Ecto neural progenitor cell (in vitro differentiated cells): ENCODE data around the gene SCAPER.

Source experiments
- DNase-seq: peaks from one replicate; pipeline ENCODE4 v3.0.0-alpha.2; 2018; ENCODE audit warnings: low spot score

Gene SCAPER

DNA sequence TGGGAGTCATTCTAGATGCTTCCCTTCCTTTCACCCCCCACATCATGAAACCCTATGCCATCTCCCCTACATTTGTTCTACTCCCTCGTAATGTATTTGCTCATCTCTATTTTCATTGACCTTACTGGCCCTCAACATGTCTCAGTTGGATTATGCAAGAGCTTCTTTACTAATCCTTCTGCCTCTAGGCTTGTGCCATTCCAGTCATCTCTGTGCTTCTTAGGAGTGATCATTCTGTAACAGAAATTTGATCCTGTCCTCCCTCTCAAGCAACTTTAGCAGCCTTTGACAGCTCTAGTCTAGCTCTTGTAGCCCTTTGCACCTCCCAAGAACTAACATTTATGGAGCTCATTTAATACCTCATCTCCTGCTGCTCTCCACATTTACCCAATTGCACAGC, 503.9 kb downstream of the SCAPER start:
- no peak for DNase-seq

DNA sequence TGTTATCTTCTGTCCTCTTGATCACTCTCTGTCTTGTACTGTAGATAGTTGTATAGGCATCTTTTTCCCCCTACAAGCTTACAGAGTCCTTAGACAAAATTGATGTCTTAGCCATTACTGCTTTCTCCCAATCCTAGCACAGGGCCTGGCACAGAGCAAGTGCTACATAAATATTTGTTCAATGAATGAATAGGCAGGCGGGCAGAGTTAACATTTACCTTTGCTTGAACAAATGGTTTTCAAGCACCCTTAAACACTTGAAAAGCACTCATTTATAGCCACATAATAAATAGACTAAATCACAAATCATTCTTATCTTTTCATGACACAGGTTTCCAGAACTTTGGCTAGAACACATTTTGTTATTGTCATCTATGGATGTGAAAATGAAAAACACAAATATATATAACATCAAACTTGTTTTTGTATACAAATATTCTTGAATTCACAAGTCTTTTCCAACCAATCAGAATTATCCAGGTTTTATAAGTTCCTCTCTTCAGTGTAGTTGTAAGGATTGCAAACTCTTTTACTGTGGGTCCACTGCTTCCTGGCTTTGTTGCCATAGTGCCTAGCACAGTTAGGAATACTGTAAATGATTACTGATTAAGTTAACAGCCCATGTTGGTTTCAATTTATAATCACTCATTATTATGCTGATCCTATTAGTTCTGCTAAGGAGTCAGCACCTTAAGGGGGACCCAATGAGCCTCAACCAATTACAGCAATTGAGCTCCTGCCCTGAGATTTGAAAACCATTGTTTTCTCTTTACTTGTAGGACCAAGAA, 506.6 kb downstream of the SCAPER start:
- DNase-seq, result no peak

DNA sequence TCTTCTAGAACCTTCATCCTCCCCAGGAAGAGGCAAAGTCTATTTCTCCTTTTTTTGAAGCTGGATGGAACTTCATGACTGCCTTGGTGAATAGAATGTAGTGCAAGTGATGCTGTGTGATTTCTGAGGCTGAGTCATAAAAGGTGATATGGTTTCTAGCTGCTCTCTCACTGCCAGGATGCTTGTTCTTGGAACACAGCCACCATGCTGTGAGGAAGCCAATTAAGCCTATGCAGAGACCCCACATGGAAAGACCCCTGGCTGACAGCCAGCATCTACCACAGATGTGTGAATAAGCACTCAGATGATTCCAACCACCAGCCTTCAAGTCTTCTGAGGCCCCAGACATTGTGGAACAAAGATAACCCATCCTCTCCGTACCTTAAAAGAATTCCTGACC, 511.5 kb downstream of the SCAPER start:
- no peak for DNase-seq

DNA sequence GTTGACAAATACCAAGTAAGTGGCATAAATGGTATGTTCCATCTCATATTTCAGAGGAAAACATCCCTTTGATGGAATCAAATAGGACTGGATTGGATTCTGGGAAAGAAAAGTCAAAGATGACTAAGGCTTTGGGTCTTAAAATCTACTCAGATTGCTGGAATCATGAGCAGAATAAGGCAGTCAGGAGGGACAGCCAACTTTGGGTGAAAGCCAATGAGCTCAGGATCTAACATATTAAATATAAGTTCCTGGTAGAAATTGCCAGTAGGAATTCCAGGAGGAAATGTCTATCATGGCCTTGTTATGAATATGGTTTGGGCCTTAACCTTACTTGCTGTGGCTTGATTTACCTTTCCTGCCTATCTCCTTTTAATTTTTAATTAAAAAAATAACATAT, 513.3 kb downstream of the SCAPER start:
- DNase-seq, result no peak

DNA sequence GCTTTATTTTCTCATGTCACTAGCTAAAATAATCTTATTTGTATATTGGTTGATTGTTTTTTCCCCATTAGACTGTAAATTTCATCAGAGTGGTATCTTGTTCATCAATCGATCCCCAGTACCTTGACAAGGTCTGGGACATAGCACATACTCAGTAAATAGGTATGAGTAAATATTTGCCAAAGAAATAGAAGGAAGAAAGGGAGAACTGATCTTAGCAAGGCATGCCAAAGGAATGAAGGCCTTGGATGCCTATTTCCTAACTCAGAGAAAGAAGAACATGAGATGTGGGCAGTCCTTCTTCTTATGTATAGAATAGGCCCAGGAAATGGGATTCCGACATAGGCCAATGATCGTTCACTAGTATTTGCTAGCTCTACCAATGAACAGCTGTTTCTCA, 513.8 kb downstream of the SCAPER start:
- no peak for DNase-seq

DNA sequence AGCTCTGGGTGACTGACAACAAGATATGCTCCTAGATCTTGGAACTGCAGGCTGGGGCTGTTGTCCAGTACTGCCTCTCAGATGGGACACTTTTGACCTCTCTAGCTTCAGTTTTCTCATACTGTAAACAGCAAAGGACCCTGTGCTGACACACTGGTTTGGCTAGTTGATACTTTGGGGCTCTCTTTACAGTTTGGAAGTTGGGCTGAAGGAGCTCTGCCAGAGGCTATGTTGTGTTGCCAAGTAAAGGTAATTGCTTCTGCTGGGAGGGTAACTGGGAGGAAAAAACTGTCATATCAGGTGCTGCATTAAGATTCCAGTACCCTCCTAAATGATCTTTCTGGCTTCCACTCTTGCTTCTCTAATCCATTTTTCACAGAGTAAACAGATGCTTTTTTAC, 514.6 kb downstream of the SCAPER start:
- no peak for DNase-seq

DNA sequence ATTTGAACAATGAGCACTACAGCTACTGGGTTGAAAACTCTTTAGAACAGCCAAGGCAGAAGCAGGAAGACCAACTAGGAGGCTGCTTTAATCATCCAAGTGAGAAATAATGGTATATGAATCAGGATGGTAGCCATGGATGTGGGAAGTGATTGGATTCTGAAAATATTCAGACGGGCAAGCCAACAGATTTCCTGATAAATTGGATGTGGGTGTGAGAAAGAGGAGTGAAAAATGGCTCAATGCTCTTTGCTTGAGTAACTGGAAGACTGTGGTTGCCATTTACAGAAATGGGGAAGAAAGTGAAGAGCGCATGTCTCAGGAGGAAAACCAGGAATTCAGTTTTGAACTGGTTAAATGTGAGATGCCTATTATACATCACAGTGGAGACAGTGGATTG, 518.2 kb downstream of the SCAPER start:
- no peak for DNase-seq

DNA sequence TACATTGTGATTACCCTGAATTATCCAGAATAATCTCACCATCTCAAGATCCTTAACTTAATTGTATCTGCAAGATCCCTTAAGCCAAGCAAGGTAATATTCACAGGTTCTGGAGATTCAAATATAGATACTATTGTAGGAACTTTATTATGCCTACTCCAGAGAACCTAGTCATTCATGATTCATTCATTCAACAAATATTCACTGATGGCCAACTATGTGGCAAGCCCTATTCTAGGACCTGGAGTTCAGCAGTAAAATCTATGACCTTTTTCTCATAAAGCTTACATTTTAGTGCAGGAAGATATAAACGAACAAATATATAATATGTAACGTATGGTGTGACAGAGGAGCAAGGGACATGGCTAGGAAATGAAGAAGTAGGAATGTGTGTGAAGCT, 519.0 kb downstream of the SCAPER start:
- no peak for DNase-seq

DNA sequence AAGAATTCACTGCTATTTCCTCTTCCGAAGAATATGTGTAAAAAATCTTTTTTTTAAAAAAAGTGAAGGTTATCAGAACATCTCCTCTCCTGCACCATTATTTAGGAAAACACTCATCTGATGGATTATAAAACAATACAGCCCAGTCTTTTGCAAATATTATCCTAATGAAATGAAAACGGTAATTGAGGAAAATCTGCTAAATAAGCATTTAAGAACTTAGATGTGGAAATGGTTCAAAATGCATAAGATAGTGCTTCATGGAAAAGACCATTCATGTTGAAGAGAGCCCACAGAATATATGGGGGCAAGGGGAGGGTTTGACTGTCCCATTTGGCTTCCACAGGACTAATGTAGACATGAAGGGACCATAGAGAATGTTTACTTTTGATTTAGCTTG, 520.7 kb downstream of the SCAPER start:
- DNase-seq, result no peak

DNA sequence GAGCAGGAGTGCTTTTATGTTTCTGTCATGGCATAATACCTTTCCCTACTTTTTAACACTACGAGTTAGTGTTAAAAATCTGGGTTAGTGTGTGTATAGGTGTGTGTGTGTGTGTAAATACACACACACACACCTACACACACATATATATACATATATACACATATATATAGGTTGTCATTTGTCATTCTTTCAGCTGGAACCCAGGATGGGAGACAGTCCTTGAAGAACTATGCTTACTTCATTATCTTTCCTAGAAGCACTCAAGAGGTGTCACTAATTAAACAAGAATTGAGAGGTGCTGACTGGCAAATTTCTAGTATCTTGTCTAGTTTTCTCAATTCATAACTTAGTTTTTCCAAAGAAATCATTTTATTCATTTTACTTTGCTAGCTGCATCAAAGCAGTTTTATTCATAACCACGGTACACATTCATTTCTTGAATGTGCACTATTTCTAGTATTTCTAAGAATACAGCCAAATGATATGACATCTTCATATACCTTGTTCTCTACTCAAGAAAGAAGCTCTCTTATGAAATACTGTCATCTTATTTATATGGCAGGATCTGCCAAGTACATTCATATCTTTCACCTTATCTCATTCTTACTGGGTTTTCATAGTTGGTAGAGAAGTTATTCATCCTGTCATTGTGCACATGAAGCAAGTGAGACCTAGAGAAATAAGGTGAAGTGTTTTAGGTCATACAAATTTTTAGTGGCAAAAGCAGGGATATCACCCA, 522.0 kb downstream of the SCAPER start:
- no peak for DNase-seq

DNA sequence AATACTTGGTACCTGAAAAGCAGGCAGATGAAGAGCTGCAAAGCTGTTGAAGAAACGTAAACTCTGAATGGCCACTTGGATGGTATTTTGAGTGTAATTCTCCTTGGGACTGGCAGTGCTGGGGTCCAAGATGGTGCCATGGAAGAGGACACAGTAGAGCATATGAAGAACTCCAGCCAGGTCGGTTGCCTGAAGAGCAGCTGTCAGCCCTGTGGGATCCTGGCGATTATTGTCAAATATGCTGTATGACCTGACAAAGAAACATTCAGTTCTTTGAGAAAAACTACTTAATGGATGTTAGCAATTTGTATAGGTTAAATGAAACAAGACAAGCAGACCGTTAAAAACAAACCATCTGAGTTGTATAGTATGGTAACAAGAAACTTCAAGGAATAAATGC, 523.8 kb downstream of the SCAPER start:
- DNase-seq, result no peak

DNA sequence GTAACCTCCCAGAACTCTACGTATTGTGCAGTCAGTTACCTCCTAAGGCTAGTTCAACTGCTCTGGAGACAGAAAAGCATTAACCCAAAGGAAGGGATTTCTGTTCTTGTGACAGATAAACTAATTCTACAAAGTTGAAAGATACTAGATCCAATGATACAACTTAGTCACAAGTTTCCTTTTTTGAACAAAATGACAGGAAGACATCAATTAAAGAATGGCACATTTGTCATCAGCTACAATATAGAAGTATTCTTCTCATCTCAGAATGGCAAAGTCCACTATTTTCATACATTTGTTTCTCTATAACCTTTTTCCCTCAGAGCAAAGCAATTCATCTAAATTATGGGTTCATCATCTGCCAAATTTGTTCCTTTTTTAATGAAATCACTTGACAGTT, 524.9 kb downstream of the SCAPER start:
- DNase-seq, result no peak

DNA sequence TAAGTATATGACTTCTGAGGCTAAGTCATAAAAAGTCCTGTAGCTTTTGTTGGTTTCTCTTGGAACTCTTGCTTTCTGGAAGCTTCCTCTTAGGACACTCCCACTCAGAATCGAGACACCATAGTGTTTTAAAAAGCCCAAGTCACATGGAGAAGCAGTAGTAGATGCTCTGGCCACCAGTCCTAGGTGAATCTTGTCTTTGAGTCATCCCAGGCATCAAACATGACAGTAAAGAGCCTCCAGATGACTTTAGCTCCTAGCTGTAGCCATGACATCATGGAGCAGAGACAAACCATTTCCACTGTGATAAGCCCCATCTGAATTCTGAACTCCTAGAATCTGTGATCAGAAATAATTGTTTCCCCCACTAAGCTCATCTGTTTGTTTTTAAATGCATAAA, 526.4 kb downstream of the SCAPER start:
- DNase-seq, result no peak

DNA sequence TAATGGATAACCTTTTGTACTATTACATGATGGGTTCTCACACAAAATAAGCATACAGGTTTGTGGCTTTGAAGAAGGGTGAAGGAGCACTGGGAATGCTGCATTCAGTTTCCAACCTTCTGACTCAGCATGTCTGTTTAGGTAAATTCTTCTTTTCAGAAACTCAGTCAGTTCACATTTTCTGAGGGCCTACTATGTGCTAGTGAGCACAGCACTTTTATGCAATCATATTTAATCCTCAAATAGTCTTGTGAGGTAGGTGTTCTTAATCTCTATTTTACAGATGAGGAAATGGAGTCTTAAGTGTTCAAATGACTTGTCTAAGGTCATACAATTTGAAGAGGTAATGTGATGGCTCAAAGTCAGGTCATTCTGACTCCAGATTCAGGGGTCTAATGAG, 527.4 kb downstream of the SCAPER start:
- DNase-seq, result no peak

DNA sequence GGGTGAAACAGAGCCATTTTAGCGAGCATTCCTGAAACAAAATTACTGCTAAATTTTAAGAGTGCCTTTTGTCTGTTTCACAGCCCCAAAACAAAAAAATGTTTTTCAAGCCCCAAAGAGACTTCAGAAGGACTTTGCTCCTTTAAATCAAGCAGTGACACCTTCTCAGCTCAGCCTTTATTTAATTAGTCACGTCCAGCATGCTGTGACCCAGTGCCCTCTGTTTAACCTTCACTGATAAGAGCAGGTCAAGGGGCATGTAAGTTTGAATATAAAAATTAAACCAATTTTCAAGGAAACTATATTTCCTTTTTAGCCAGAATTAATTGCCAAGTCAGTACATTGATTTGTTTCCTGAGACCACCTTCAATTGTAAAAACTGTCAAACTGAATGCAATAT, 527.9 kb downstream of the SCAPER start:
- no peak for DNase-seq

DNA sequence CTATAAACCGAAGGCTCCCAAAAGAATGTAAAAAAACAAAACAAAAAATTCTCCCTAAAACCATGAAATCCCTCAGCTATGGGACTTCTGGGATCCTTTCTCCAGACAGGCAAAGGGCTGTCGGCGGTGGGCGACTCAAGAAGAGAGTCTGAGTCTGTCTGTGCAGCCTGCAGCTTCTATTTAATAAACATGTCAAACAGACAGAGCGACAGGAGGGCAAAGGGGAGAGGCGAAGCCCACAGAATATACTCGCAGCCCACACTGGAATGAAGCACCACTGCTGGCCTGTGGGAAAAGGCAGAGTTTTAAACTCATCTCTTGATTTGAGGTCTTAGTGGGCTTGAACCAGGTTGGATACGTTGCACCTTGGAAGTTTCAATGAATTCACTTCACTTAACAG, 528.3 kb downstream of the SCAPER start:
- DNase-seq, result peak; percentile 51

DNA sequence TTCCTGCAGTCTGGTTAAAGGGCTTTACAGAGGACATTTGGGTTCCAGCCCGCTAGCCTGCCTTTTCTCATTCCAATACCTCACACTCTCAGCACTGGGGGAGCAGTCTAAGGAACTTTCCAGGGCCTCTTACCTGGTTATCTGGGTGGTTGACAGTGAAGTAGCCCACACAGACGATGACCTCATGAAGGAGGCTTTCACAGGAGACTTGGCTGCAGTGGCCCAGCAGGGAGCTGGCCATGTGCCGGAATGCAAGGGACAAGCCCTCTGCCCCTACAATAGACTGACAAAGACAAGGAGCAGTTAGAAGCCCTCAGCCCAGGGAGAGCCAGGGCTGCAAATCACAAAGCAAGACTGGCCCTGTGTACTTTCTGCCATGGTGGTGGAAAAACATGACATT, 529.1 kb downstream of the SCAPER start:
- no peak for DNase-seq

DNA sequence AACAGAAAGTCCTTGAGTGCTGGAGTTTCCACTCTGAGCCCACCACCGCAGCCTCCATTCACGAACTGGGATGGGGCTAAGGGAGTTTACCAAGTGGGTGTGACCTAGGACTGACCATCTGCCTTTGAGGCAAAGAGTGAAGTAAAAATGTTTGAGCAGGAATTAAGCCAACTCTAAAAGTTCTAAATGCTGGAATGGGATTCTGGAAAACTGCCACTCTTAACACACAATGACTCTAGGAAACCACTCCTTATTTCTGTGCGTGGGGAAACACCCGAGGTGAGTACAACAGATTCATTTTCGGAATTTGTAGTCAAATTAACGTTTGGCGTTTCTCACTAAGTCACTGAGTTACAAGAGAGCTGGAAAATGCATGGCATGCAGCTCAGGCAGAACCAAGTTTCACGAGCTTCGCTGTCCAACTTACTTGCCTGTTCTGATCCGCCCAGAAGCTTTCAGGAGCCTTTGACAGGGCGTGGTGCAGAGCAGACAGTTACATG, 537.0 kb downstream of the SCAPER start:
- DNase-seq, result no peak

DNA sequence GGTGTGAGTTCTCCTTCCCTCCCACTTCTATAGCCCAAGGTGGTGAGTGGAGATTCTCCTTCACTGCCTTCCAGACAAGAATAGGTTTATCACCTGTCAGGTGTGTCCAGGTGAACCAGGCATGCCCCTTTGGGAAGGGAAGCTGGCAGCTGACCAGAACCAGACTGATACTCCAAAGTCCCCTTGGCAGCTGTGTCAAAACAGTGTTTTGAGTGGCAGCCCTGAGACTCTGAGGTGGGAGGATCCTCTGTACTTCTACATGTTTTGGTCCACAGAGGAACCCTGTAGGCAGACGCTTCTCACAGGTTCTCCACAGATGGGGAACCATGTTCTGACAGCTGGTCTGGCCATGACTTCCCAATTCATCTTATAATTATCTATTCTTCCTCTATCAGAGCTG, 538.4 kb downstream of the SCAPER start:
- DNase-seq, result no peak

DNA sequence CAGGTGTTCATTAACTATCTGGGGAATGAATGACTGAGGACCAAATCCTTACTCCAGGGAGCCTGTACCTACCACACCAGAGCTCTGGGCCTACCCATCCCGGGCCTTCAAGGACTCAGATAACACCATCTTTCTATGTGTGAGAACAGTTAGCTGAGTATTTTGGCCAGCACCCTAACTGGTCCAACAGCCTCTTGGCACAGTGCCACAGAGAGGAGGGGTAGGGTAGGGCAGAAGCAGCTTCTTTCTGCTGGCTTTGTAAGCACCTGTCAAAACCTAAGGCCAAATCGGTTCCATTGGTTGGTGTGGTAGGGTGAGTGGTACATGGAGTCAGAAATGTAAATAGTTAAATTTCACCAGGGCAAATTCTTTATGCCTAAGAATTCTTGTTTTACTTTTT, 541.9 kb downstream of the SCAPER start:
- no peak for DNase-seq

DNA sequence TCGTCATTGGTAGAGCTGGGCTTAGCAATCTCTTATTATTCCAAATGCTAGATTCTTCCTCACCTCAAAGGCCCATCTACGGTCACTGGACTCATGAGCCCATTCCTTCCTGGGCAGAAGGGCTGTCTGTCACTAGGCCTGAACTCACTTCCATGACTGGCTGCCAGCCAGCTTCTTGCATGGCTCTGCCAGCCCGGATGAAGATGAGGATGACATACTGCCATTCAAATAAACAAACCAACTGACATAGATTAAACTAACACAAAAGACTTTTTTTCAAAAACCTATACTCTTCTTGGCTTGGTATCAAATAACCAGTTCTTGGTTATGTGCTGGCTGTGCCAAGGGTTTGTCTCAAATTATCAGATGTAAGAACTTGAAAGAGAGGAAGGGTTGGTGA, 544.7 kb downstream of the SCAPER start:
- DNase-seq, result no peak

DNA sequence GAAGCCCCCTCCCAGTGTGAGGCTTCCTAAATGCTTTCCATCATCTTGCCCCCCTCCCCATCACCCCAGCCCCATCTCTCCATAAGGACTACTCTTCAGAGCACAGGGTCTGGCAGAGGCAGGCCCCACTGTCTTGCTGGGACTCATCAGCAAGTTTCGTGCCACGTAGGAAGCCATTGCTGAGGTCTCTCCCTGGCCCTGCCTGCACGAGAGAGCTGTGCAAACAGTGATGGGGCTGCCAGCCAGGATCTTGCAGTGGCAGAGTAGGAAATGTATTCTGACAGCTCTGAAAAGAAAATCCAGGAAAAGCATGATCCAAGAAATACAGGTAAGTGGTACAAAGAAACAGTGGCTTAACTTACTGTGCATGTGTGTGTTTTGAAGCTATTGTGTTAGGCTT, 546.0 kb downstream of the SCAPER start:
- no peak for DNase-seq

DNA sequence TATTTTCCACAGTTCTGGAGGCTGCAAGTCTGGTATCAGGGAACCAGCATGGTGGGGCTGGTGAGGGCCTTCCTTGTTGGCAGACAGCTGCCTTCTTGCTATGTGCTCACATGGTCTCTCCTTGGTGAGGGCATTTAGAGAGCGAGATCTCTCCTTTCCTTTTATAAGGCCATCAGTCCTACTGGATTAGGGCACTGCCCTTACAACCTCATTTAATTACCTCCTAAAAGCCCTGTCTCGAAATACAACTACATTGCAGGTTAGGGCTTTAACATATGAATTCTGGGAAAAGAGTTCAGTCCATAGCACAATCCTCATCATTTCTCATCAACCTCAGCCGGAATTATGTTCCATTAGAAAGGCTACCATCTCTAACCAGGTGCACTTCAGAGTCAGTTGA, 546.7 kb downstream of the SCAPER start:
- no peak for DNase-seq
